ENCODE measurements around the gene MX2. TPM values are rescaled to one million over a fixed set of nuclear protein-coding genes. Genes with fewer than 3 reads are reported as not detected.
"Not testable (repeated sequence)": the region's sequence is repeated elsewhere in the genome, so short reads cannot be mapped to it uniquely, and the experiment has no call there.

Gene MX2
- polyA plus RNA-seq, 4 donors: 0.78 to 2.1 (median 1.6) TPM

DNA sequence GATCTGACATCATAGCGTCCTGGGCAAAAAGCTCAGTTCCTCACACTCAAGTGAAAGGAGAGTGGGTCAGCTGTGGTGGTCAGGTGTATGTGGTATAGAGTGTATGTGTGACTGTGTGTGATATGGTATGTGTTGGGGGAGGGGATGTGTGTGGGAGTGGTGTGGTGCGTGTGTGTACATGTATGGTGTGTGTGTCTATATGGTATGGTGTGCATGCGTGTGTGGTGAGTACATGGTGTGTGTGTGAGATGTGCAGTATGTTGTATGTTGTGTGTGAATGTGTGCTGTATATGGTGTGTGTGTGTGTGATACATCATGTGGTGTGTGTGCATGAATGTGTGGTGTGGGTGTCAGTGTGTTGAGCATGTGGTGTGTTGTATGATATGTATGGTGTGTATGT is 24.3 kb upstream of the MX2 start:
- no peak for DNase-seq (ENCODE audit: low read depth in 4 of 4, low spot score in 3 of 4)

DNA sequence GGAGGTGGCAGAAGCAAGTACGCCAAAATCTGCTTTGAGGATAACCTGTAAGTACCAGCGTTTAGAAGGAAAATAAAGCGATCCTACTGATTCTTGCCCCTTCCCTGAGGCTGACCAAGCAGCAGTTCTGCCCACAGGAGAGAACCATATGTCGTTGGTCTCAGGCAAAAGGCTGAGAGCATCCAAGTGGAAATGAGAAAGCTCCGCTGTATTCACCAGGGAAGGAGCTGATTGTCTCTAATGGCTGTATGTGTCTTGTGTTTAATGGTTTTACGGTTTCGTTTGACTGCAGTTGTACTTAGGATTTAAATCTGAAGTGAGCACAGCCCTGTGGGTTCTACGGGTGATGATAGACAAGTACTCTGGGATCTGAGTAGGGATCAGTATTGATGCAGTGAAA is 23.4 kb upstream of the MX2 start:
- DNase-seq (ENCODE audit: low read depth in 4 of 4, low spot score in 3 of 4): no peak

DNA sequence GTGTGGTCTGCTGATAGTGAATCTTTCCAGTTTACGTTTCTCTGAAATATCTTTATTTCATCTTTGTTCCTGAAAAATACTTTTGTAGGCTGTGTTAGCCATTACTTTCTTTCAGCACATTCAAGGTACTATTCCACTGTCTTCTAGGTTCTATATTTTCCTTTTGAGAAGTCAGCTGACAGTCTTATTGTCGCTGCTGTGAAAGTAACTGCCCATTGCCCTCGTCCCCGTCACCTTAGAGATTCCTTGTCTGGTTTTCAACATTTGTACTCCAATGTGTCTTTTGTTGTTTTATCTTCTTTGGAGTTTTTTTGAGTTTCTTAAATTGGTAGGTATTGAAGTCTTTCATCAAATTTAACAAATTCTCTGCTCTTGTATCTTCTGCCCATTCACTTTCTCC is 19.8 kb upstream of the MX2 start:
- no peak for DNase-seq (ENCODE audit: low read depth in 4 of 4, low spot score in 3 of 4)

DNA sequence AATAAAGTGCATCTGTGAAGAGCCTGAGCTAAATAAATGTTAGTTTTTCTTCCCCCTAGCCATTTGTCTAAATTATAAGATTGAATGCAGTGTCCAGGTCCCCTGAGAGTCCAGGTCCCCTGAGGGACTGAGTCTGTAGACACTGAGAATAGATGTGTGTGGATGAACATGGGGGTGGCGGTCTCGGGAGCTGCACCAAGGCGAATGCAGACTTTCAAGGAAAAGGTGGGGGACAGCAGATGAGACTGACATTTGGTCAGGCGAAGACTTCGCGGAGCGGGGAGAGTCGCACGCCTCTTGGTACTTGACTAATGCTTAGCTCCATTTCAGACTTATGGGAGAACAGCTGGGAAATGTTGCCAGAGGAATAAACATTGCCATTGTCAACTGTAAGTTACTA is 17.7 kb upstream of the MX2 start:
- no peak for DNase-seq (ENCODE audit: low read depth in 4 of 4, low spot score in 3 of 4)

DNA sequence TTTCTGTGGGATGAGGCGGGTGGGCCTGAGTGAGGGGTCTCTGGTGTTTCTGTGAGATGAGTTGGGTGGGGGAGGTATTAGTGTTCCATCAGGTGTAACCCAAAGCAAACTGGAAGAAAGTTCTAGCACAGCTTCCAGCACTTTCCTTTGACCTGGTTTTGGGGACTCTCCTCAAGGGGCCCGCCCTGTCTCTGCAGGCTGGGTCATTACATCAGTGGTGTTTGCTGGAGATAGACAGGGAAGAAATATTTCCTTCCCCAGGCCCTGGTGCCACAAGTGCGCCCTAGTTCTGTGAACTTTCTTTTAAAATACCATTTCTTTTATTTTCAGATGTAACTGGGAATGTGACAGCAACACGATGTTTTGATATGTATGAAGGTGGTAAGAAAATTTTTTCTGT is 16.5 kb upstream of the MX2 start:
- DNase-seq (ENCODE audit: low read depth in 4 of 4, low spot score in 3 of 4): no peak

DNA sequence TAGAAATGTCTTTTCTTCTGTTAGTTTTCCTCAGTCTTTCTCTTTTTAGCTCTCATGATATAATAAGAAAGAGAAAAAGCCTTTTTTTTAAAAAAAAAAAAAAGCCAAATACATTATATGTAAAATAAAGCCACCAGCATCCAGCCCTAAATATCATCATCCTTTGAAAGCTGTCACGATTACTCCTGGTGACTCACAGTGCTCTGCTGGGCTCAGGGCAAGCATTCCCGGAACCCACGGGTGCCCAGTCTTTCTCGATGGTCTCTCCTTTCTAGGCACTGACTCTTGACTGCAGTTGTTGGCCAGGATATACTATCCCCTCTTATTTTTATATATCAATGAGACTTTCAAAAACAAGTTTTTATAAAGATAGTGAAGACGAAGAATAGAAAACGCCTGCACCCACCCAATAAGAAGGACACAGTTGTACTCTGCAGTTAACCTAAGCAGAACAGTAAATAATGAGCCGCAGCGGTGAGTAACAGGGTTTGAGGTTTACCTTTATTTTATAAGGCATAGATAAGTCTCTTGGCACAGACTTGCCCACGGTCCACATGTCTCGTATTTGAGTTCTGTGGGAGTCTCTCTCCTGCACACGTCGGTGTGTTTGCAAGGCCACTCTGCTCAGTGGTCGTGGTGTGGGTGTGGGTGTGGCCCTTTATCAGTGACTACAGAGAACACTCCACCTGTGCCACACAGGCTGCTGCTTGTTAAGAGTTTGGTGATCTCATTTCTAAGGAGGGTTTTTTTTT is 15.7 kb upstream of the MX2 start:
- DNase-seq (ENCODE audit: low read depth in 4 of 4, low spot score in 3 of 4): no peak

DNA sequence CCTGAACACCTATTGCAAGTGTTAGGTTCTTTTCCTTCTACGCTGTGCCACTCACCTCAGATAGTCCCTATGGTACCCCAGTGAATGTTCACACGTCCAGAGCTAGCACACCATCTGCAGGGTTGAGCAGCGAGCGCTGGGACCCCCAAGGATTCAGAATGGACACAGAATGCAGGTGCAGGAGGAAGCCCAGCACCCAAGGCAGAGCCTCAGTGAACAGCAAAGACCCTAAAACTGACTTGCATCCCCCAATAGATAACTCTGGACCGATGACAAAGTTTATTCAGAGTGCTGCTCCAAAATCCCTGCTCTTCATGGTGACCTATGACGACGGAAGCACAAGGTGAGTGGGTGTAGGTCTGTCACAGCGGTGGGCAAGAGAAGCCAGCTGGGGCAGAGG is 15.1 kb upstream of the MX2 start:
- no peak for DNase-seq (ENCODE audit: low read depth in 4 of 4, low spot score in 3 of 4)

DNA sequence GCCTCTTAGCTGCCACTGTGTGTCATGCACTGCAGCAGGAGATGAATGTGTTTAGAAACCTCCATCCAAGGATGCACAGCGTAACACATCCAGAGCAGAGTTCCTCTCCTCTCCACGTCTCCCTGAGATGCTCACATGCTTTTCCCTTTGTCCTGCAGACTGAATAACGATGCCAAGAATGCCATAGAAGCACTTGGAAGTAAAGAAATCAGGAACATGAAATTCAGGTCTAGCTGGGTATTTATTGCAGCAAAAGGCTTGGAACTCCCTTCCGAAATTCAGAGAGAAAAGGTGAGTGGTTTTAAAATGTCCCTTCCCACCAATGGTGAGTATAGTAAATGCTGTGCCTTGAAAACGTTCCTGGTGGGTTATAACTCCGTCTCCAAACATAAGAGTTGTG is 13.4 kb upstream of the MX2 start:
- no peak for DNase-seq (ENCODE audit: low read depth in 4 of 4, low spot score in 3 of 4)

DNA sequence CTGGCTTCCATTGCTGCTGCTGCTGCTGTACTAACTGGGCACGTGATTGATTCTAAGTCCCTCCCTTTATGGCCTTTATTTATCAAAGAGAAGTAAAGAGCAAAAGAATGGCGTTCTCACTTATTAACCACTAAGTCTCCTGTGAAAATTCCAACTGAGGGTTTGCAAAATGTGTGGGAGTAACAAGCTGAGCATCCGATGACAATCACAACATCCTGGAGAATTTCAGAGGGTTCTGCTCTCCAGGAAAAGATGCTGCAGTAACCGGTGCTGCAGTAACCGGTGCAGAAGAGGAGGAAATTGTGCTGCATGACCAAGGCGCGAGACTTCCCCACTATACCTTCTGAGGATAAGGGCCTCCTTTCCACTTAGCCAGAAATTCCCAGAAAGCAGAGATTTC is 12.7 kb upstream of the MX2 start:
- DNase-seq (ENCODE audit: low read depth in 4 of 4, low spot score in 3 of 4): no peak

DNA sequence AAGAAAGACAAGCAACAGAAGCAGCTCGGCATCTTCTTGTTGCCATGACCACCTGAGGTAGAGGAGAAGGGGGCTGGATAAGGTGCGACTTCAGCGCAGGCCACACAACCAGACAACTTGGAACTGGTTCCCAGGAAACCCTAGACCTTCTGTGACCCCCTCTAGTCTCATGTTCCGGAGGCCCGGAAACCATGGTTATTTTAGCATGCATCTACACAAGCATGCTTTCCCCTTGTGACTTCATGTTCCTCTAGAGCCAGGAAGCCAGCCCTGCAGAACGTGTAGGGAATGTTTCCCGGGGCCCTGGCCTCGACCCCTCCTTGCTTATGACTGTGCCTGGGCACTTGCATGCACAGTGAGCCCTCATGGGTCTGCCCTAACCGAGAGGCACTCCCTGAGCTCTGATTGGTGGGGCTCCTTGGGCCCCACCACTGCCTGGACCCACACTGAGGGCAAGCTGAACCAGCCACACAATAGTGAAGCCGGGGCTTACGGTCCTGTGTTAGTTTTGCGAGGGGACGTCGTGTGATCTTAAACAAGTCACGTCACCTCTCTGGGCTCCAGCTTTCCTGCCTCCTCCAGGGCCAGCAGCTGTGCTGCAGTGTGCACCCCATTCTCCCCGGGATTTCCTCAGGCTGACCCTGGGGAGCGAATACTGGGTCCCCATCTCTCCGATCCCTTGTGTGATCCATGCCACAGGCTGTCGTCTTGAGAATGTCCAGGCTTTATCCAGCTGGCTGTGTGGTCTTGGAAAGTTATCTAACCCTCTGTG is 12.0 kb upstream of the MX2 start:
- no peak for DNase-seq (ENCODE audit: low read depth in 4 of 4, low spot score in 3 of 4)

DNA sequence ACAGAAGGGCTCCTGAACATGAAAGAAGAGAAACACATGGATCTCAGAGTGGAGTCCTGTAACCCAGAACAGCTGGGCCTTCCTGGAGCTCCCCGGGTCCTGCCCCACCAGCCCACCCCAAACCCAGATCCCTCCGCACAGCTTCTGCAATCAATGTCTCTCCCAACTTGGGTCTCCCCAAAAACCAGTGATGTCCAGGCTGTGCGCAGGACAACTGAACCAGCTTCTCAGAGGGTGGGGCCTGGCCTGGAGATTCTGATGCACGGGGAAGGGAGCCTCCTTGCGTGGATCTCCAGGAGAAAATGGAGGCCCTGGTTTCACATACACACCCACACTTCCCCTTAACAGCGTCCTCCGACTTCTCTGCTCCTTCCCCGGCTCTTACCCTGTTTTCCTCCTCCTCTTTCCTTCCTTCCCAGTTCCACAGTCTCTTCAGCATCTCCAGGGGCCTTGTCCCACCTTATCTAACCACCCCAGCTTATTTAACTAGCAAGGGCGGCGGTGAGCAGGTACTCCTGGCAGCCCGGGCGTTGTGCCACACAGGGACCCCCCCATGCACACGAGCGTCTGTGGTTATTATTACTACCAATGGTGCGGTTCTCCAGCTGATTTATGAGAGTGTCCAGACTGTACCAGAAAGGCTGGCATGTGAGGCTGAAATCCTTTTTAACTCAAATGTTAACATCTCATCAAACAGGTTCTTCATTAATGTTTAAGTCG is 11.2 kb upstream of the MX2 start:
- no peak for DNase-seq (ENCODE audit: low read depth in 4 of 4, low spot score in 3 of 4)

DNA sequence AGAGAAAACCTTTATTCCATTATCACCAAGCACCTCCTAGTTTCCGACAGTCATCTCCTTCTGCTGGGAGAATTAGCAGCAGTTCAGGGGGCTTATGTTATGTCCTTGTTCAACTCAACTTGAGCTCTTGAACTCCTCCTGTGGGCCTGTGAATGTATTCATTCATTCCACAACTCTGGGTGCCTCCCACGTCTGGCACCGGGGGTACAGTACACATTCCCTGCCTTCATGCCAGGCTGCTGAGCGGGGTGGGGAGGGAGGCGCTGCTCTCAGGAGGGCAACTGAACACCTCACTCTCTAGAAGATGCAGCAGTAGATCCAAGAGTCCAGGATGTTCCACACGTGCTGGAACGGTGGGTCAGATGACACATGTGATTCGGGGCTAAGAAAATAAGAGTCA is 4.3 kb upstream of the MX2 start:
- DNase-seq (ENCODE audit: low read depth in 4 of 4, low spot score in 3 of 4): no peak

DNA sequence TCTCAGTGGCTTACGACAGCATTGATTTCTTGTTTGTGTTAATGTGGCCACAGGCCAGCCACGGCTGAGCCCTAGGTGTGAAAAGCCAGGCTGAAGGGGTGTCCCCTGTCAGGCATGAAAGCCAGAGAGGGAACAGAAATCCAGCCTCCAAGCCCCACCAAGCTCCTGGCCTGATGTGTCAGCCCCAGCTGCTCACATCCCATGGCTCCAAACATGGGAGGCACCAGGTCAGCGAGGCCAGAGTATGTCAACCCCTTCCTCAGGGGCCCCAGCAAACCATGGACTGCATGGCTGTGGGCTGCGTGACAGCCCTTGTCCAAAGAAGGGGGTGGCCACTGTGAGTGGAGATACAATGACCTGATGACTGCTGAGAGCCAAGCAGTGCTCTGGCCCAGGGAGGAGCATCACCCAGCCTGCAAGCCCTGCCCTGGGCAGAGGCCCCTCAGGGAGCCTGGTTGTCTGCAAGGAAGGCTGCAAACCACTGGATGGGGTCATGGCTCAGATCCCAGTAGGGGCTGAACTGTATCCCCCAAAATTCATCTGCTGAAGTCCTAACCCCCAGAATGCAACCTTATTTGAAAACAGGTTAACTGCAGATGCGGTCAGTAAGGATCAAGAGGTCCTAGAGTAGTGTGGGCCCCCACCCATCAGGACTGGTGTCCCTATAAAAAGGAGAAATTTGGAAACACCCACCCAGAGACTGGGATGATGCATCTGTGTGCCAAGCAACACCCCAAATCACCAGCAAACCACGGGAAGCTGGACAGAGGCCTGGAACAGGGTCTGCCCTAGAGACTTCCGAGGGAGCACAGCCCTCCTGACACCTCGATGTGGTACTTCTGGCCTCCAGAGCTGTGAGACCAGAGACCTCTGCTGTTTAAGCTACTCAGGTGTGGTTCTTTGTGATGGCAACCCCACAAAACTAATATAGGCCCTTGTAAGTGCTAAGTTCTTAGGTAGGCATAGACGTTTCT is 3.3 kb upstream of the MX2 start:
- no peak for DNase-seq (ENCODE audit: low read depth in 4 of 4, low spot score in 3 of 4)

DNA sequence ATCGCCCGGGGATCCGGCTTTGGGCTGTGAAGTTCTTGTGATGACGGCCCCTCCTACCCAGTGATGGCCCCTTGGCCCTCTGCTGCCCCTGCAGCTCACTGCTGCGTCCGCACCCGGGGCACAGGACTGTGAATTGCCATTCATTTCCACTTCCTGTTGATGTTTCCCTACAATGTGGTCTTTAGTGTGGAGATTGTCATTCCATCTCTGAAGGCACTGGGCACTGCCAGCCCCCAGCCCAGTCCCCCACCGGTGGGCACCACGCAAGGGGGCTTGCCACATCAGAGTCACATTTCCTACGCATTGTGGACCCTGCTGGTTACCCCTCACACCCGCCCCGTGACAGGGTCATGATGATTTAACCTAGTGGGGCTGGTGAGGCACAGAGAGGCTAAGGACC is 2.5 kb upstream of the MX2 start:
- DNase-seq (ENCODE audit: low read depth in 4 of 4, low spot score in 3 of 4): no peak

DNA sequence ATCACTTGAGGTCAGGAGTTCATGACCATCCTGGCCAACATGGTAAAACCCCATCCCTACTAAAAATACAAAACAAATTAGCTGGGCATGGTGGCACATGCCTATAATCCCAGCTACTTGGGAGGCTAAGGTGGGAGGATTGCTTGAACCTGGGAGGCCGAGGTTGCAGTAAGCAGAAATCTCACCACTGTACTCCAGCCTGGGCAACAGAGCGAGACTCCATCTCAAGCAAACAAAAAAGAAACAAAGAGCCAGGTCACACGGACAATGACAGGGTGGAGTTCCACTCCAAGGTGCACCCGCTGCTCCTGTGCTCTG is 2.1 kb upstream of the MX2 start:
- DNase-seq (ENCODE audit: low read depth in 4 of 4, low spot score in 3 of 4): not testable (repeated sequence)

DNA sequence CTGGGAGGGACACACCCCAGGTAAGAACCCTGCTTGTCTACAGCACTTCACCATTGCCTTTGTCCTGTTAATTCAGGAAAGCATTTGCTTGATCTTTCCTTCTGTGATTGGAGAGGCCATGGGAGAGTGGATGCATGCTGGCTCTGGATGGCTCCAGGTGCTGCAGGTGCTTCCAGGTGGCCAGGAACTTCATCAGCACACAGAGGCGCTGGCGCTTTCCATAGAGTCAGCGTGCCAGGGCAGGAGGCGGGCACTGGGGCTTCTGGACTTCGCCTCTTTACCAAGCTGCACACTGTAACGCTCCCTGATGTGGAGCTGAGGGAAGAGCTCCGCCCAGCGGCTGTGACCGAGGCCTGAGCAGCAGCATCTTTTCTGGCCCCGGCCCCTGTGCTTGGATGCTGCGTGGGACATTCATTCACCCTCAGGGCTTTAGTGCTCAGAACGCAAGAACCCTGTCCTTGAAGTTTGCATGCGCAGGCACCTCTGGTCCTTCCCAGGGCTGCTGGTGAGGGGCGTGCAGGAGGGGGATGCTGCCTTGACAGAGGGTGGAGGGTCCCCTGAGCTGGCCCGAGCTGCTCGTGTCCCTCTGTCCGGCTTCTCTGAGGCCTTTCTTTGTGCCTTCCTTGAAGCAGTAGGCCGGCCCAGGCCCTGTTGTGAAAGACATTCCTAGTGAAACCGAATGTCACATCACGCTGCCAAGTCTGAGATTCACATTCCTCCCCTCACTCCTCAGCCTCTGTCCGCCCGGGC is 1.6 kb upstream of the MX2 start:
- no peak for DNase-seq (ENCODE audit: low read depth in 4 of 4, low spot score in 3 of 4)

DNA sequence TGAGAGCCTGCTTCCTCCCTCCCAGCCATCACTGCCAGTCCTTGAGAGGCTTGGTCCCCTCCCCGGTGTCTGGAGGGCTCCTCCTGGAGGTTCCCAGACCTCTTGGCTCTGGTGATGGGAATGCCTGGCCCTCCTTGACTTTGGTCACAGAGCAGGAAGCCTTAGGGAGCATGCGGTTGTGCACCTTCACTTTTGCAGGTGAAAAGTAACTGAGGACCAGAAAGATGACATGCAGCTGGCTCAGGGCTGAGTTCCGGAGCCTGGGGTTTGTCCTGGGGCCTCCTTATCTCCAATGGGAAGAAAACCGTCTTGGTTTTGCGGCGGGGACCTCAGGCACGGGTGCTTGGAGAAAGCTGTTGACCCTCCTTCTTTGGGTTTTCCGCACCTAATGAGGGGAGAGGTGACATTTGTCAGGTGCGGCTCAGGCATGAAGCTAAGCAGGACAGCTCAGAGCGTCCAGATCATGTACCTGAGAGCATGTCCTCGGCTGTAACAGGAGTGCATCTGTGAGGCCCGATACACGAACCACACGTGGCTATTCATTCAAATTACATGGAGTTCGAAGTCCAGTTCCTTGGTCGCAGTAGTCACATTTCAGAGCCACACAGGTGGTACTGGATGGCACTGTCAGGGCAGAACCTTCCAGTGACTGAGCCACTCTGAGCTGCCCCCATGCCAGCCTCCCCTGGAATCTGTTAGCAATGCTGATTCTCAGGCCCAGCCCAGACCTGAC is 608 bp upstream of the MX2 start:
- no peak for DNase-seq (ENCODE audit: low read depth in 4 of 4, low spot score in 3 of 4)

DNA sequence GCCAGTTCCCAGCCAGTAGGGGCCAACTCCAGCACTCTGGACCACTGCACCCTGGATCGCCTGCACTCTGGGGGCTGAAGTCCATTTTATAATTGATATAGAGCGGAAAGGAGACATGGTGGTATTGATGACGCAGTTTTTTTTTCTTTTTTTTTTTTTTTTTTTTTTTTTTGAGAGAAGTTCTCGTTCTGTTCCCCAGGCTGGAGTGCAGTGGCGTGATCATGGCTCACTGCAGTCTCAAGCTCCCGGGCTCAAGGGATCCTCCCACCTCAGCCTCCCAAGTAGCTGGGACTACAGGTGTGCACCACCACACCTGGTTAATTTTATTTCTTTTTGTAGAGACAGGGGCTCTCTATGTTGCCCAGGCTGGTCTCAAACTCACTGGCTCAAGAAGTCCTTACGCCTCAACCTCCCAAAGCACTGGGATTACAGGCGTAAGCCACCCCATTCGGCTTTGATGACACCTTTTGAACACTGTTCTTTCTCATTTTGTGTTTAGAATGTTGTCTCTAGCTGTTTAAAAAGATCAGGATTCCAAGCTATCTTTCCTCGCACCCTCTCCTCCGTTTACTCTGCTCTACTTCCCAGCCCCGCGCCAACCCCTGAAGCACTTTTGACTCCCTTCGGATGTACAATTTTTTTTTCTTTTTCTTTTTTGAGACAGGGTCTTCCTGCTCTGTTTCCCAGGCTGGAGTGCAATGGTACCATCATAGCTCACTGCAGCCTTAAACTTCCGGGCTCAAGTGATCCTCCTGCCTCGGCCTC is 960 bp downstream of the MX2 start:
- DNase-seq (ENCODE audit: low read depth in 4 of 4, low spot score in 3 of 4): no peak
